ENCODE results near the gene HSPBAP1. TPM values are rescaled to one million over a fixed set of nuclear protein-coding genes. Genes with fewer than 3 reads are reported as not detected.

The HSPBAP1 gene, protein sequence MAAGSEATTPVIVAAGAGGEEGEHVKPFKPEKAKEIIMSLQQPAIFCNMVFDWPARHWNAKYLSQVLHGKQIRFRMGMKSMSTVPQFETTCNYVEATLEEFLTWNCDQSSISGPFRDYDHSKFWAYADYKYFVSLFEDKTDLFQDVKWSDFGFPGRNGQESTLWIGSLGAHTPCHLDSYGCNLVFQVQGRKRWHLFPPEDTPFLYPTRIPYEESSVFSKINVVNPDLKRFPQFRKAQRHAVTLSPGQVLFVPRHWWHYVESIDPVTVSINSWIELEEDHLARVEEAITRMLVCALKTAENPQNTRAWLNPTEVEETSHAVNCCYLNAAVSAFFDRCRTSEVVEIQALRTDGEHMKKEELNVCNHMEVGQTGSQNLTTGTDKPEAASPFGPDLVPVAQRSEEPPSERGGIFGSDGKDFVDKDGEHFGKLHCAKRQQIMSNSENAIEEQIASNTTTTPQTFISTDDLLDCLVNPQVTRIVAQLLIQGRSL
- 9.3 and 9.9 TPM in 2 replicates for total RNA-seq
- long read RNA-seq, transcript HSPBAP1-201 (8 exons, 1,953 nt): major isoform, 70 of 88 reads
- long read RNA-seq, partial matches to known transcripts: 5 of 88 reads
- long read RNA-seq, other reads (novel, unspliced or antisense): 13 of 88 reads

DNA sequence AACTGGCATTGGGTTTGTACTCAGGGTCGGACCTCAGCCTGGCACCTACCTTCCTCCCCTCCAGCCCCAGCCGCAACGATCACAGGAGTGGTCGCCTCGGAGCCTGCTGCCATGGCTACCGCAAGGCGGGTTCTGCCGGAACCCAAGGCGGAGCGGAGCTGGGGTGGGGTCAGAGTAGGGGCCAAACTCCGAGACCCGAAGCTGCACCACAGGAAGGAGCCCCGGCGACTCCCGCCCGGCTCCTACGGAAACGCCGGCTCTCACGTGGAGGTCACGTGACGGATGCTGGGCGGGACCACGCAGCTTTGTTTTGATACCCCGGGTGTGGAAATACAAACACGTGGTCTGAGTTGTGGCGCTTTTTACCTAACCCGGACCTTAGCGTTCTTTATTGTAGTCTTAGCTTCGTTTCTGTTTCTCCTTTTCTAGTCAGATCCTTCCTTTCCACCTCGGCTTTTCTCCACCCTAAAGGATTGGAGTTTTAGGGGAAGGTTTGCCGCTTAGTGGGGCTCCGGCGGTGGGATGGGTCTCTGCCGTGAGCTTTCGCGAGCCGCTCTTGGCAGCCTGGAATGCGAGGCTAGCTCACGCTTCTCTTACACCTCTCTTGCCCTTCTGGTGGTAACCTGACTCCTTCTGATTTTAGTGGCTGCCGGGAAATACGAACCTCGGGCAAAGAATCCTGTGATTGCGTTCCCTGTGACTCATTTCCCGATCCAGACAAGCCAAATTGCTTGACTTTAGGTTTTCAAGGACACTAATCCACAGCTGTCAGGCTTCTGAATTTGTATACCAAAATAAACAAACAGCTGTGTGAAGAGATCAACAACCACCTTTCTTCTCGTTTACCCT is at the start of gene HSPBAP1:
Gene HSPBAP1 (minus strand): TSS at position 264 of the 849 bp plus-strand sequence. CDS start 151 bp downstream, at position 113.
- no peak for TF ChIP-seq CTCF (IDR thresholded peaks at IDR 0.05)
- H3K4me1 Mint-ChIP-seq (ENCODE audit: unreplicated experiment): peaks cover 29% of the 10 kb centered on the region
- no peaks in the 10 kb centered on the region for H3K27me3 Mint-ChIP-seq (ENCODE audit: unreplicated experiment)
- H3K36me3 Mint-ChIP-seq (ENCODE audit: unreplicated experiment): no peaks in the 10 kb centered on the region
- no peak within 1 kb of the TSS for H3K4me3 Mint-ChIP-seq (ENCODE audit: unreplicated experiment)
- H3K9me3 Mint-ChIP-seq (ENCODE audit: unreplicated experiment): no peaks in the 10 kb centered on the region
- peak; percentile 94 for DNase-seq (ENCODE audit: extremely low spot score, unreplicated experiment)
- peak within 1 kb of the TSS; percentile 99 for H3K27ac Mint-ChIP-seq (ENCODE audit: unreplicated experiment)

DNA sequence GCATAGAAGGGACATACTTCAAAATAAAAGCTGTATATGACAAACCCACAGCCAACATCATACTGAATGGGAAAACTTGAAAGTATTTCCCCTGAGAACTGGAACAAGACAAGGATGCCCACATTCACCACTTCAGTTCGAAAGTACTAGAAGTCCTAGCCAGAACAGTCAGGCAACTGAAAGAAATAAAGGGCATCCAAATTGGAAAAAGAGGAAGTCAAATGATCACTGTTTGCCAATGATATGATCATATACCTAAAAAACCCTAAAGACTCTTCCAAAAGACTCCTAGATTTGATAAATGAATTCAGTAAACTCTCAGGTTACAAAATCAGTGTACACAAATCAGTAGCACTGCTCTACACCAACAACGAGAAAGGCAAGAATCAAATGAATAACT is 42.0 kb upstream of the HSPBAP1 start:
- H3K27me3 Mint-ChIP-seq (ENCODE audit: unreplicated experiment): no peaks in the 10 kb centered on the region
- H3K4me3 Mint-ChIP-seq (ENCODE audit: unreplicated experiment): no peak overlapping the region
- TF ChIP-seq CTCF (IDR thresholded peaks at IDR 0.05): no peak
- H3K36me3 Mint-ChIP-seq (ENCODE audit: unreplicated experiment): peaks cover 26% of the 10 kb centered on the region
- no peak for DNase-seq (ENCODE audit: extremely low spot score, unreplicated experiment)
- peaks cover 6% of the 10 kb centered on the region for H3K9me3 Mint-ChIP-seq (ENCODE audit: unreplicated experiment)
- no peaks in the 10 kb centered on the region for H3K4me1 Mint-ChIP-seq (ENCODE audit: unreplicated experiment)
- no peak overlapping the region for H3K27ac Mint-ChIP-seq (ENCODE audit: unreplicated experiment)

DNA sequence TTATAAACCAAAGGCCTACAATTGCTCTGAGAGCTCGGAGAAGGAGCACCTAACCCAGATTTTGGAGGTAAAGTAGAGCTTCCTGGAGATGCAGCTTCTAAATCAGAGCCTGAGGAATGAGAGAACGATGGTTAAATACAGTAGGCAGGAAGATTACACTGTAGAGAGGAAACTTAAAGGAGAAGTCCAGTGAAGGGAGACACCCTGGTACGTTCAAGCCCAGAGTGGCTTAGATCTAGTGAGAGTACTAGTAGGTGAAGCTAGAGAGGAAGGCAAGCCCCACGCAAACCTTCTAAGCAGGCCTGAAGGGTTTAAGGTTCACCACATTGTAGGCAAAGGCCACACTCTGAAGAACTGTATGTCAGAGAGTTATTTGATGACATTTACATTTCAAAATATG is 34.6 kb upstream of the HSPBAP1 start:
- Mint-ChIP-seq H3K36me3 (ENCODE audit: unreplicated experiment) (peaks cover 39% of the 10 kb centered on the region), H3K27me3 (ENCODE audit: unreplicated experiment) (no peaks in the 10 kb centered on the region), H3K4me3 (ENCODE audit: unreplicated experiment) (no peak overlapping the region), H3K9me3 (ENCODE audit: unreplicated experiment) (no peaks in the 10 kb centered on the region), H3K27ac (ENCODE audit: unreplicated experiment) (no peak overlapping the region), H3K4me1 (ENCODE audit: unreplicated experiment) (no peaks in the 10 kb centered on the region)
- DNase-seq (ENCODE audit: extremely low spot score, unreplicated experiment): no peak
- no peak for TF ChIP-seq CTCF (IDR thresholded peaks at IDR 0.05)

- Mint-ChIP-seq H3K27me3 (ENCODE audit: unreplicated experiment) (no peaks in the 10 kb centered on the region), H3K36me3 (ENCODE audit: unreplicated experiment) (peaks cover 37% of the 10 kb centered on the region), H3K4me1 (ENCODE audit: unreplicated experiment) (no peaks in the 10 kb centered on the region), H3K9me3 (ENCODE audit: unreplicated experiment) (no peaks in the 10 kb centered on the region), H3K4me3 (ENCODE audit: unreplicated experiment) (no peak overlapping the region), H3K27ac (ENCODE audit: unreplicated experiment) (no peak overlapping the region)
- TF ChIP-seq CTCF (IDR thresholded peaks at IDR 0.05): no peak
- no peak for DNase-seq (ENCODE audit: extremely low spot score, unreplicated experiment)
Measured at GRCh38 chr3:122826278-122826677, 32.6 kb upstream of the HSPBAP1 start.

Measured in osteocyte (in vitro differentiated cells).